GM13976 (cell line): ENCODE results near the gene MYOF.

ENCODE experiments used
- DNase-seq: peaks from one replicate; pipeline ENCODE4 v3.0.0; 2012; ENCODE audit warnings: low spot score
- in situ Hi-C: fragments of 300-500 bp; cut with MboI; formaldehyde crosslinking; loops from one replicate; pipeline ENCODE4 v1.12.0; 2022; ENCODE audit warnings: low sequenced_read_pairs, mixed read lengths, inconsistent platforms; ENCODE audit not compliant: unreplicated experiment
- TF ChIP-seq, protein P1 (sequence below): IDR thresholded peaks from 2 replicates; pipeline ENCODE4 v1.5.1; 2012; ENCODE audit warnings: borderline replicate concordance, mild to moderate bottlenecking; ENCODE audit not compliant: insufficient read depth; ENCODE audit errors: extremely low read depth, missing control alignments, control extremely low read depth

MYOF gene

DNA sequence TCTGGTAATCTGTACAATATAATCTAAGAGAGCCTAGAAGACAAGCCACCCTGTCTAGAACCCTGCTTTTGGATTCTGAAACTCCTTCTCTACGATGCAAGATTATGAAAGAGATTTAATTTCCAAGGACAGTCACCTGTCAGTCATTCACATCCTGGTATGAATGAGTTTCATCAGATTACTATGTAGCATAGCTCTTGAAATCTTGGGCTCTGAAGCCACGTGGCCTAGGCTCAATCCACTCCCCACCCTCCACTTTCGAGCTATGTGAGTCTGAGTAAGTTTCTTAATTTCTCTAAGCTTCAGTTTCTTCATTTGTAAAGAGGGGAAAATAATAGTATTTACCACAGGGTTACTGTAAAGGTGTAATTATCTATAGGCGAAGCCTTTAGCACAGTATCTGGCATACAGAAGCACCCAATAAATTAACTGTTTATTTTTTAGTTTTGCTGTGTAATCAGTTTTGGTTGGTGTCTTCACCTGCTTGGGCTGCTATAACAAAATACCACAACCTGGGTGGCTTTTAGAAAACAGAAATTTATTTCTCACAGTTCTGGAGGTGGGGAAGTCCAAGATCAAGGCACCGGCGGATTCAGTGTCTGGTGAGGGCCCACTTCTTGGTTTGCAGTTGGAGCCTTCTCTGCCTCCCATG lies 71.3 kb downstream of the MYOF start:
- in situ Hi-C loops = no loop called here
- TF ChIP-seq, protein P1, sequence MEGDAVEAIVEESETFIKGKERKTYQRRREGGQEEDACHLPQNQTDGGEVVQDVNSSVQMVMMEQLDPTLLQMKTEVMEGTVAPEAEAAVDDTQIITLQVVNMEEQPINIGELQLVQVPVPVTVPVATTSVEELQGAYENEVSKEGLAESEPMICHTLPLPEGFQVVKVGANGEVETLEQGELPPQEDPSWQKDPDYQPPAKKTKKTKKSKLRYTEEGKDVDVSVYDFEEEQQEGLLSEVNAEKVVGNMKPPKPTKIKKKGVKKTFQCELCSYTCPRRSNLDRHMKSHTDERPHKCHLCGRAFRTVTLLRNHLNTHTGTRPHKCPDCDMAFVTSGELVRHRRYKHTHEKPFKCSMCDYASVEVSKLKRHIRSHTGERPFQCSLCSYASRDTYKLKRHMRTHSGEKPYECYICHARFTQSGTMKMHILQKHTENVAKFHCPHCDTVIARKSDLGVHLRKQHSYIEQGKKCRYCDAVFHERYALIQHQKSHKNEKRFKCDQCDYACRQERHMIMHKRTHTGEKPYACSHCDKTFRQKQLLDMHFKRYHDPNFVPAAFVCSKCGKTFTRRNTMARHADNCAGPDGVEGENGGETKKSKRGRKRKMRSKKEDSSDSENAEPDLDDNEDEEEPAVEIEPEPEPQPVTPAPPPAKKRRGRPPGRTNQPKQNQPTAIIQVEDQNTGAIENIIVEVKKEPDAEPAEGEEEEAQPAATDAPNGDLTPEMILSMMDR = no peak

DNA sequence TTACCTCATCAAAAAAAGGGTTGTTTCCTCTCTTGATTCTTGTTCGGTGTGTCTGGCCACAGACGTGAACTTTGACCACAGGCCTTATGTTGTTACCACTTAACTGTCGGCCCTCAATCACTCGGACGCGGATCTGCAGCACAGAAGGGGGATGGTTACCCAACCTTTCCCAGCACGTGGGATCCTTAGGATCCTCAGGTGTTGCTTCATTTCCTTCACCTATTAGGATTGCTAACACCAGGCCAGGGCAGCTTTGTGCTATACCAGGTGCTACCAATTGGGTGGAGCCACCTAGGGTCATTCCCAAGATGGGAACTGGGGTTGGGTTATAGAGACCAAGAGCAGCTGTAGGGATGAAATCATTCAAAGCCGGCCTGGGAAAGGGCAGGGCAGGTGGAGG lies 73.4 kb downstream of the MYOF start:
- in situ Hi-C loops = no loop called here
- DNase-seq = no peak
- TF ChIP-seq, protein P1 = no peak

More for the DNA sequence above, 71.3 kb downstream of the MYOF start:
- DNase-seq = no peak

DNA sequence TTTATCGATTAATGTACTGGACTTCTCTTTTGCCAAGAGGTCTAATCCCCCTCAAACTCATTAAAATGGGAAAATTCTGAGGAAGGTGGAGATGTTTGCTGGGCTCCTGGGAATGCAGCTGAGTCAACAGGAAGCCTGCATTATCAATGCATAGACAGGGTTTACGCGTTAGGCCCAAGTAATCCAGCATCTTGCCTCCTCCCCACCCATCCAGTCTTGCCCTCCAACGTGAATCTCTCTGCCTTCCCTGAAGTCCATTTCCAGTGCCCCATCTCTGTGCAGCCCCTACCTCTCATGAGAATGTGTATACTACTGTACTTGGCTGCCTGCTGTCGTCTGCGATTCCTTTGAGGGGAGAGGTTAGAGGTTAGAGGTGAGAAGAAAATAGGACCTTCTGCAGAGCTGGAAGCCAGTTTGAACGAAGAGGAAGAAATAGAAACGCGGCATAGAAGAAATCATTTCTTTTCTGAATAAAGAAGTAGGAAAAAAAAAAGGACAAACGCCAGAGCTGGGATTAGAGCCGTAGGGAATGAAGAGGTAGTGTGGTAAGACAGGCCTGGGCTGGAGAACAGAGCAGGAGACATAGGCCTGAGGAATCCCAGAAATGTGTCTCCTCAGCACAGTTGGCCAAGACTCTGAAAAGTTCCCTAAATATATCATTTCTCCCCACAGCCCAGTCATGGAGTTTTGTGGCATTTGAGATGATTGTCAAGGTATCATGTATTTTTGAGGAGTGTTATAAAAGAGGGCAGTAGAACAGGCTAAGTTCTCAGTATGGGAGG lies 75.6 kb downstream of the MYOF start:
- no peak for DNase-seq
- TF ChIP-seq, protein P1 = no peak
- in situ Hi-C loops = no loop called here

DNA sequence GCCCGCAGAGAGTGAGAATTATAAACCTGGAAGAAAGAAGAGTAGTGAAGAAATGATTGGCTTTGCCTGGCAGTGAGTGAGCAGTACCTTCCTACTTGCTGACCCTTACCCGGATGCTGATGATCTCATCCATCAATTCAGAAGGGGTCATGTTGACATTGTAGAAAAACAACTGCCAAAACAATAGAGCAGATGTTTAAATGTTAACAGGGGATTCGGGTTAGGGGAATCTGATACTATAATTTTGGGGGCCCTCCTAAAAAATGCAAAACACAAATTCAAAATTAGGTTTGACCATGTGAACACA lies 78.1 kb downstream of the MYOF start:
- TF ChIP-seq, protein P1 = no peak
- no peak for DNase-seq
- in situ Hi-C loops = no loop called here

DNA sequence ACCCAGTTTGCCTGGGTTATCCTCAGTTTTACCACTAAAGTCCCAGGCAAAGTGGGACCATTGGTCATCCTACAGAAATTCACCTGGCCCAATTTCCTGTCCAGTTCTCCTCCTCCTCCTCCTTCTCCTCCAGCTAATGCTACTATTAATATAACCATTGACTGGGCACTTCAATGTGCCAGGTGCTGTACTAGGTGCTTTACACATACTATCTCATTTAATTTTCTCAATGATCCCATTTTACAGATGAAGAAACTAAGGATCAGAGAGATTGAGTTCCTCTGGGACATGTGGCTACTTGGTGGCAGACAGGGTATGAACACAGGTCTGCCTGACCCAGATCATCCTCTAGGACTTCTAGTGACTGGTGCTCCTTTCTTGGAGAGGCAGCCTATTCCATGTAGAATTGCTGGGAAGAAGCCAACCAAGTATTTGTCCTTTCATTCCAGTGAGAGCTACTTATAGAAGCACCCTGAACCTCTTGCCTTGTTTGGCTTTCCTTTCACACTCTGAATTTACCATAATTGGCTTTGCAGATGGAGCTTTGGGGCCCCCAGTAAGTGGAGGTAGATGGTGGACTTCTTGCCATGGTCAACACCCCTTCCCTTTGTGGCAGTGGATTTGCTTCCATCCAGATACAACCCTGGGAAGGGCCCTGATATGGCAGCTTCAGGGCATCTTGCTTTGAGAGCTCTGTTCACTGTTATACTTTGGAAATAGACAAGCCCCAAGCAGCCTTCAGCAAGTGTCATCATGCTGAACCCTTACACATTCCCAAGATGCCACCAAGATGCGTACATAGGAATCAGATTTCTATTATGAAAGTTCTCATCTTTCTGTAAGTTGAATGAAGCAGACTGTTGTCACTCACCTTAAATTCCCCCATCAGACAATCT lies 78.7 kb downstream of the MYOF start:
- no peak for DNase-seq
- TF ChIP-seq, protein P1 = no peak
- in situ Hi-C loops = no loop called here

DNA sequence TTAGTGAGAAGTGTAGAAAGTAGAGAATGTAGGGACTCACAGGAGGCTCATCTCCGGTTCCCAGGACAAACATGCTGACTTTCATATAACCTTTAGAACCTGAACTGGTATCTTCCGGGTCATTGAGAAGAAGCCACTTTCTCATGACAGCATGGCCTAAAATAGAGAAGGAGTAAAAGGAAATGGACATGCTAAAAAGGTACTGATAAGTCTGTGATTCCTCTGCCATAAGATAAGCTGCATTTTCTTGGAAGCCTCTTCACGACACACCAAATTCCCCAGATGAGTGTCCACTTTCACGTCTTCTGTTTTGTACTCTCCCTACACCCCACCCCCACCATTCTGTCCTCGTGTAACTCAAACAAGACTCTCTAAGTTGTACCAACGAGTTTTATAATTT lies 79.9 kb downstream of the MYOF start:
- DNase-seq = no peak
- in situ Hi-C loops = no loop called here
- TF ChIP-seq, protein P1 = no peak
